Right ventricle myocardium superior (tissue), 1 donor: ENCODE data around the gene PLCD3. TPM values are rescaled to one million over a fixed set of nuclear protein-coding genes. Genes with fewer than 3 reads are reported as not detected.
"Not testable (repeated sequence)": the region's sequence is repeated elsewhere in the genome, so short reads cannot be mapped to it uniquely, and the experiment has no call there.

ENCODE experiments used
- ATAC-seq: fragments of 200-7000 bp; cut with Tn5 transposase; one replicate; pipeline ENCODE4 v1.9.1; 2020; ENCODE audit warnings: mild to moderate bottlenecking; ENCODE audit not compliant: poor library complexity
- DNase-seq: peaks from one replicate; pipeline ENCODE4 v3.0.0-alpha.2; 2020
- intact Hi-C: fragments of 100-400 bp; cut with DNase I; formaldehyde crosslinking; loops from one replicate; pipeline ENCODE4 v1.11.2; 2022
- total RNA-seq: library from RNA; stranded (reverse); fragmentation: NEBNext Ultra II Directional; extraction: Animal tissue kit (Norgen Biotek cat#: 25700); gene quantifications from one replicate; pipeline ENCODE4 v1.2.1, GENCODE V29; 2021
- donor health status: DM: no; HTN: yes; CAD: no; lungs with severe emphysema.

PLCD3 gene
- total RNA-seq, 1 donor from 2014 or later: 201 TPM

GRCh38 chr17:45124797-45125122 is 7.6 kb downstream of the PLCD3 start:
- intact Hi-C loops, ATAC-seq, DNase-seq: not testable (repeated sequence)

DNA sequence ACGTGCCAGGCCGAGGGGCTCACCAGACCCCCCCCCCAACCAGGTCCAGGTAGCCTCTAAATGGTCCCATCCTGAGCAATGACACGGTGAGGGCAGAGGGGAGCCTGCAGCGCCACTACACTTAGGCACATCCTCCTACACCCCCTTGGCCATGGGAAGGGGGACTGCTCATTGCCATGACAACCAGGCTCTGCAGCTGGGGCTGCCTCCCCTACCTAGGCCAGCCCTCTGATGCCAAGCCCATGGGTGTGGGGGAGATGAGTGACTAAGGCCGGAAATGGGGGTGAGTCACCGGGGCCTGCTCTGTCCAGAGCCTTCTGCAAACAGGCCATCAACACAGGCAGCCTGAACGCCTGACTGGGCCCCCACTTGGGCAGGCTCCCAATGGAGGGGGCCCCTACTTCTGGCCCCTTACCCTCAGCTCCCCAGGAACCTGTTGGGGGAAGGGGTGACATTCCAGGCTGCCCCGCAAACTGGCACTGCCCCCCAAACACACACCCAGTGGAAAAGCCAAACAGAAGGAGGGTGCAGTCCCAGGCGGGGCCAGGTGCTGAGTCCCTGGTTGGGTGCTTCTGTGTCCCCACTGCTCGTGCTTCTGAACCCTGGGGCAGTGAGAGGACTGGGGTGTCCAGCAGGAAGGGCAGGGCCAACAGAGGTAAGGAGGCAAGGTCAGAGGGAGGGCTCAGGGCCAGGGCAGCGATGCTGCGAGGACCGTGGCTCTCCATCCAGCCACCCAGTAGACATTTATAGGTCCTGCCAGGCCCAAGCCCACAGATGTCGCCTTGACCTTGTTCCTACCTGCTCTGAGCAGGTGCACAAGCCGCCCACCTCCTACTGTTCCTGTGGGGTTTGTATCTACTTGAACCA is 8.2 kb downstream of the PLCD3 start:
- no peak for ATAC-seq

GRCh38 chr17:45123076-45123770 is 9.1 kb downstream of the PLCD3 start:
- ATAC-seq (no peak), DNase-seq (no peak)
- intact Hi-C loops: no loop called here

More for the DNA sequence above, 8.2 kb downstream of the PLCD3 start:
- intact Hi-C loops: no loop called here
- no peak for DNase-seq

DNA sequence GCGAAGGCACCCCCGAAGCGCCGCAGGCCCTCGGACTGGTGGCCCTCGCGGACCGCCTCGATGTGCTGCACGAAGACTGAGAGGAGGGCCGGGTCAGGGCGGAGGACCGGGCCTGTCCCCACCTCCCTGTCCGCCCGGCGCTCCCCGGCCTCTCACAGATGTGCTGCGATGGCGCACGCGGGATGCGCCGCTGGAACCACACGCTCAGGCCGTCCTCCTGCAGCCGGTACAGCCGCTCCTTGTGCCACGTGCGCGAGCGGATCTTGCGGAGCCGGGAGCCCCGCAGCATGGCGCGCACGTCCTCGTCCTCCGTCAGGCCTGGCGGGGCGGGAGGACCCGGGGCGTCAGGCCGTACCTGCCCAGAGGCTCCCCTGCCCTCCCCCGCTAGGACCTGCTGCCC is 11.3 kb downstream of the PLCD3 start:
- ATAC-seq (no peak), DNase-seq (no peak)
- intact Hi-C loops: no loop called here

DNA sequence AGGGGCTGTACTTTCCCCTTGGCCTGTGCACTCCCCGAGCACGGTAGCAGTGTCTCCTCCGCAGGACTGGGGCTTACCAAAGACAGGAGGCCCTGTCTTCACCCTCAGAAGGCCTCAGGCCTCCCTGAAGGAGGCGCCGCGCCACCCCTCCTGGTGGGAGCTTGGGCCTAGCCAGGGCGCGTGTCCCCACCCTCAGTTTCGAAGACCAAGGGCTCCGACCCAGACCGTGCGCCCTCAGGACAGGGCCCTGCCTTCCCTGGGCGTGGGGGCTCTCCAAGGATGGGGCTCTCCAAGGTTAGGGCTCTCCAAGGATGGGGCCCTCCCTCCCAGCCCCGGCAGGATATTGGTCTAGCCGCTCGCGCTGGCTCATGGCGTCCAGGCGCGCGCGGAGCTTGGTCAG is 11.8 kb downstream of the PLCD3 start:
- no peak for DNase-seq
- intact Hi-C loops: no loop called here
- no peak for ATAC-seq

GRCh38 chr17:45119964-45120363 is 12.4 kb downstream of the PLCD3 start:
- ATAC-seq (no peak), DNase-seq (no peak)
- intact Hi-C loops: no loop called here

DNA sequence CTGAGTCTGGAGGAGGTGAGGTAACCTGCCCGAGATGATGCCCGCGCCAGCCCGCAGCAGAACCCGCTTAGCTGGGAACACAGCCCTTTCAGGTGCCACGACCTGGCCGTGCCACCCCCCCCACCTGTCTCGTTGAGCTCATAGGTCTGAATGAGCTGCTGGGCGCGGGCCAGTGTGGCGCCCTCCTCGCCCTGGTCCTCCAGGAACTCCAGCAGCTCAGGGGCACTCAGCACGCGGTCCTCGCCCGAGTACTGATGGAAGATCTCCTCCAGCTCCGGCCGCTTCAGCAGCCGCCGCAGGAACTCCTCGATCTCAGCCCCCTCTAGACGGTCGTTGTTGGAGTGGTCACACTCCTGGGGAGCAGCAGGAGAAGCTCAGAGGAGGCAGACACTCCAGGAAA is 13.6 kb downstream of the PLCD3 start:
- ATAC-seq: no peak
- DNase-seq: no peak
- intact Hi-C loops: no loop called here

- no peak for ATAC-seq
- intact Hi-C loops: no loop called here
- no peak for DNase-seq
Observed at GRCh38 chr17:45117848-45118646, 14.3 kb downstream of the PLCD3 start.

DNA sequence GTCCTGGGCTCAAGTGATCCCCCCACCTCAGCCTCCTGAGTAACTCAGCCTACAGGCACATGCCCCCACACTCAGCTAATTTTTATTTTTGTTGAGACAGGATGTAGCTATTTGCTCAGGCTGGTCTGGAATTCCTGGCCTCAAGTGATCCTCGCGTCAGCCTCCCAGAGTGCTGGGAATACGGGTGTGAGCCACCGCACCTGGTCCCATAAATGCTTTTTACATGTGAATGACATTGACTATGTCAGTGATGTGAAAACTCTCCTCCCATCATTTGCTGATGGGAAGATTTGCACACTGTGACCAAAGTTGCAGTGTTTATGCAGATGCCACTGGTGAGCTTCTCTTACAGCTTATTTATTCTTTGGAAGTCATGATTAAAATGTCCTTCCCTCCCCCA is 15.0 kb downstream of the PLCD3 start:
- ATAC-seq: no peak
- DNase-seq: no peak
- intact Hi-C loops: no loop called here

- DNase-seq (no peak), ATAC-seq (no peak)
- intact Hi-C loops: no loop called here
Observed at GRCh38 chr17:45116434-45117016, 15.8 kb downstream of the PLCD3 start.

GRCh38 chr17:45115871-45116270 is 16.4 kb downstream of the PLCD3 start:
- DNase-seq (no peak), ATAC-seq (no peak)
- intact Hi-C loops: no loop called here

- no peak for ATAC-seq
- intact Hi-C loops: no loop called here
- no peak for DNase-seq
Observed at GRCh38 chr17:45115015-45115625, 17.2 kb downstream of the PLCD3 start.

DNA sequence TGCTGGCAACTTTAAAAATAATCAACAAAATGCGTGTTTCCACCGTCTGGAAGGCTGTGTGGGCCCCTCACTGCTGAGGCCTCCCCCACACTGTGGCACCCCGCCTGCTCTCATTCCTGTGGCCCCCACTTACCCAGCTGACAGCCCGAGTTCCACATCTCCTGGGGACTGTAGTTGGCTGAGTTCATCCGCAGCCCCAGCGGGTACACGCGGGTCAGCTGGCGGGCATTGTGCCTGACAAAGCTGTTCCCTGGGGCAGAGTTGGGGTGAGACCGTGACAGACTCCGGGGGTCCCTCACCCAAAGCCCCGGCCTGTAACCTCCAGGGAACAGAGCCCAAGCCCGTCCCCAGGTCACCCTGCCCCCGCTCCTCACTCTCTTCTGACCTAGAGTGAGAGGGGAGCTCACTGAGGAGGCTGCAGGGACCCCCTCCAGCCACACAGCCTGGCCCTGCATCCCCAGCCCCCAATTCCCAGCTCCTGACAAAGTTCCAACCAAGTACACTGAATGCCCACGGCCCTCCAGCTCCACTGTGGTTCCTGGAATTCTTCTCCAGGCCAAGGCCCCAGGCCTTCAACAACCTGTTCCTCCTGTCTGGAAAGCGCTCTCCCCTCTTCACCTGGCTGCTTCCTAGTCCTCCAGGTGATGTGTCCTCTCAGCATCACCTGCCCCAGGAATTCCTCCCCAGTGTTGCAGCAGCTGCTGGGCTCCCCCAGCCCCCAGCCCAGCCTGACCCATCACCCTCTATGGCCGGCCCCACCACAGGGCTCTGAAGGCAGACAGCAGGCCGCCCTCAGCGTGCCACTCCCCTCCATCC is 18.0 kb downstream of the PLCD3 start:
- intact Hi-C loops: no loop called here
- DNase-seq: no peak
- ATAC-seq: no peak

DNA sequence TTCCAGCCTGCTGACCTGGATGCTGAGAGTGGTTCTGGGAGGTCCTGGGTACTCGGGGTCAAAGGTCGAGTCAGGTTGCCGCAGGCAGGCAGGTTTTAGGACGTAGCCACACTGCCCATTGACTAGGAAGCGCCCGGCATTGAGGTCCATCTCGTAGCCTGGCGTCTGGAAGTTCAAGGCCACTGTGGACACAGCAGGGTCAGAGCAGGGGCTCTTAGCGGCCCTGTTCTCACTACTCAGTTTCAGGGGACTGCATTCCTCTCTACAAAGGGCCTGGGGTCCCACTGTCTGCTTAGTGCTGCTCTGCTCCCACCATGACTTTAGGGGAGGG is 18.9 kb downstream of the PLCD3 start:
- DNase-seq: no peak
- intact Hi-C loops: no loop called here
- no peak for ATAC-seq

GRCh38 chr17:45112559-45113423 is 19.5 kb downstream of the PLCD3 start:
- DNase-seq (no peak), ATAC-seq (no peak)
- intact Hi-C loops: no loop called here

GRCh38 chr17:45111850-45112249 is 20.5 kb downstream of the PLCD3 start:
- DNase-seq: no peak
- no peak for ATAC-seq
- intact Hi-C loops: no loop called here
